IMR-90 (cell line): ENCODE data around the gene NDOR1. TPM values are rescaled to one million over a fixed set of nuclear protein-coding genes. Genes with fewer than 3 reads are reported as not detected.

Experiments used
- ATAC-seq: fragments of 200-7000 bp; cut with Tn5 transposase; 2 replicates; pipeline ENCODE4 v1.9.1; 2020; ENCODE audit warnings: low read depth, mild to moderate bottlenecking, moderate library complexity
- BruUV-seq: library from RNA; stranded (reverse); fragments of 400-500 nt; replicated peaks from 2 replicates; lab custom pipeline; 2021; lab: Mats Ljungman, UMichigan
- CTCF ChIA-PET: fragments of 300-600 bp; formaldehyde crosslinking; extraction: SDS; loops from one replicate; lab custom pipeline; 2021; ENCODE audit warnings: antibody characterized with exemption; lab: Yijun Ruan, JAX
- POLR2A ChIA-PET: fragments of 300-600 bp; sonication (Branson Sonifier 250); formaldehyde crosslinking; loops from one replicate; lab custom pipeline; 2022; ENCODE audit warnings: antibody characterized with exemption; ENCODE audit not compliant: unreplicated experiment; lab: Charles Lee
- DNase-seq: peaks from one replicate; pipeline ENCODE4 v3.0.0; 2013
- H2AFZ ChIP-seq: replicated peaks from 2 replicates; pipeline ENCODE3; 2013; ENCODE audit warnings: low read length, mild to moderate bottlenecking; ENCODE audit not compliant: poor library complexity
- H2AK5ac ChIP-seq: 2 replicates; pipeline ENCODE4 v1.6.1; 2013; ENCODE audit warnings: low read depth, low read length, inconsistent platforms
- H2AK9ac ChIP-seq: replicated peaks from 2 replicates; pipeline ENCODE3; 2013; ENCODE audit warnings: mild to moderate bottlenecking, low read depth, low read length, moderate library complexity; ENCODE audit not compliant: poor library complexity
- H2BK120ac ChIP-seq: 2 replicates; pipeline ENCODE4 v1.6.1; 2013; ENCODE audit warnings: low read depth, low read length, inconsistent platforms
- H2BK15ac ChIP-seq: 3 replicates; pipeline ENCODE4 v1.6.1; 2013; ENCODE audit warnings: low read depth, low read length, inconsistent platforms
- H2BK20ac ChIP-seq: 2 replicates; pipeline ENCODE4 v1.6.1; 2013; ENCODE audit warnings: low read depth, mild to moderate bottlenecking, inconsistent platforms, low read length, moderate library complexity
- H2BK5ac ChIP-seq: 2 replicates; pipeline ENCODE4 v1.6.1; 2013; ENCODE audit warnings: mild to moderate bottlenecking, low read depth, low read length, inconsistent platforms; ENCODE audit not compliant: poor library complexity, severe bottlenecking
- H3K14ac ChIP-seq: replicated peaks from 2 replicates; pipeline ENCODE4 v1.6.1; 2013; ENCODE audit warnings: low read depth, low read length, inconsistent platforms
- H3K18ac ChIP-seq: 2 replicates; pipeline ENCODE4 v1.6.1; 2013; ENCODE audit warnings: low read depth, low read length, control low read depth
- H3K23ac ChIP-seq: 2 replicates; pipeline ENCODE4 v1.6.1; 2013; ENCODE audit warnings: low read depth, low read length, inconsistent platforms
- H3K27ac ChIP-seq: 2 replicates; pipeline ENCODE4 v1.5.1; 2013; ENCODE audit warnings: mild to moderate bottlenecking, control low read depth, low read length; ENCODE audit not compliant: insufficient read depth
- H3K27me3 ChIP-seq: 2 replicates; pipeline ENCODE4 v1.6.1; 2013; ENCODE audit warnings: low read length; ENCODE audit not compliant: control insufficient read depth, insufficient read depth
- H3K36me3 ChIP-seq: 2 replicates; pipeline ENCODE4 v1.6.1; 2013; ENCODE audit warnings: low read length, mixed read lengths; ENCODE audit not compliant: control insufficient read depth, insufficient read depth
- H3K4ac ChIP-seq: 2 replicates; pipeline ENCODE4 v1.6.1; 2013; ENCODE audit warnings: low read depth, low read length, inconsistent platforms
- H3K4me1 ChIP-seq: 2 replicates; pipeline ENCODE4 v1.6.1; 2013; ENCODE audit warnings: low read length, mixed read lengths; ENCODE audit not compliant: control insufficient read depth, insufficient read depth
- H3K4me2 ChIP-seq: 2 replicates; pipeline ENCODE4 v1.6.1; 2013; ENCODE audit warnings: low read depth, mild to moderate bottlenecking, control low read depth, low read length, moderate library complexity
- H3K4me3 ChIP-seq: 2 replicates; pipeline ENCODE4 v1.5.1; 2013; ENCODE audit warnings: low read depth, mild to moderate bottlenecking, control low read depth, low read length, moderate library complexity; ENCODE audit not compliant: insufficient read depth
- H3K56ac ChIP-seq: 2 replicates; pipeline ENCODE4 v1.6.1; 2013; ENCODE audit warnings: low read length, inconsistent platforms; ENCODE audit not compliant: insufficient read depth; ENCODE audit errors: extremely low read depth
- H3K79me1 ChIP-seq, 2 experiments: 2 replicates each; pipeline ENCODE4 v1.6.1; 2013; ENCODE audit warnings: low read length in 2 of 2, inconsistent platforms in 1 of 2, low read depth in 1 of 2
- H3K9ac ChIP-seq: 2 replicates; pipeline ENCODE4 v1.6.1; 2013; ENCODE audit warnings: low read depth, low read length, control low read depth
- H3K9me1 ChIP-seq: 2 replicates; pipeline ENCODE4 v1.6.1; 2013; ENCODE audit warnings: low read length, inconsistent platforms; ENCODE audit not compliant: insufficient read depth
- H3K9me3 ChIP-seq: 2 replicates; pipeline ENCODE4 v1.6.1; 2013; ENCODE audit warnings: low read length; ENCODE audit not compliant: control insufficient read depth, insufficient read depth
- H4K20me1 ChIP-seq: 2 replicates; pipeline ENCODE4 v1.6.1; 2013; ENCODE audit warnings: low read length, inconsistent platforms; ENCODE audit not compliant: insufficient read depth
- H4K5ac ChIP-seq: 2 replicates; pipeline ENCODE4 v1.6.1; 2013; ENCODE audit warnings: mild to moderate bottlenecking, low read depth, low read length, control low read depth
- H4K8ac ChIP-seq, 2 experiments: 2 replicates each; pipeline ENCODE4 v1.6.1; 2013; ENCODE audit warnings: low read depth in 2 of 2, low read length in 2 of 2, control low read depth in 1 of 2, inconsistent platforms in 1 of 2
- H4K91ac ChIP-seq: 2 replicates; pipeline ENCODE4 v1.6.1; 2013; ENCODE audit warnings: low read depth, low read length, inconsistent platforms; ENCODE audit not compliant: insufficient read depth
- CEBPB ChIP-seq: IDR thresholded peaks from 2 replicates; pipeline ENCODE4 v1.6.1; 2012; ENCODE audit warnings: low read depth, low read length, improper control_type of control experiment
- RAD21 ChIP-seq: IDR thresholded peaks from 2 replicates; pipeline ENCODE4 v1.6.1; 2012; ENCODE audit warnings: low read length, improper control_type of control experiment
- WGBS, 2 experiments: methylation state at CpG; one replicate each; pipeline versions ENCODE4 v1.1.5 to v1.1.7; 2013; ENCODE audit warnings: missing lambda C conversion rate in 2 of 2; ENCODE audit not compliant: insufficient read length in 1 of 2; ENCODE audit errors: extremely low coverage in 2 of 2; 5-methylcytosine and 5-hydroxymethylcytosine counted together
- dilution Hi-C: fragments of 300-500 bp; cut with HindIII; formaldehyde crosslinking; loops from one replicate; pipeline ENCODE4 v1.14.3; 2018; ENCODE audit warnings: low sequenced_read_pairs; ENCODE audit not compliant: unreplicated experiment
- in situ Hi-C: fragments of 300-500 bp; cut with MboI; formaldehyde crosslinking; loops from 3 replicates; pipeline ENCODE4 v1.14.3; 2019; ENCODE audit warnings: low sequenced_read_pairs, inconsistent platforms, mixed read lengths
- intact Hi-C: fragments of 100-400 bp; cut with micrococcal nuclease; formaldehyde crosslinking; loops from 2 replicates; pipeline ENCODE4 v1.10.0; 2022
- polyA plus RNA-seq, 3 experiments: library from polyadenylated mRNA; depleted of rRNA; stranded (reverse); fragments of >200 nt; gene quantifications; 2 replicates each; pipeline ENCODE4 v1.2.3, GENCODE V29; 2012; ENCODE audit warnings: low replicate concordance in 1 of 3
- total RNA-seq: library from RNA; depleted of rRNA; stranded (reverse); fragments of >200 nt; gene quantifications from 2 replicates; pipeline ENCODE4 v1.2.3, GENCODE V29; 2012

Gene NDOR1
- total and polyA plus RNA-seq, 2 of the 4 experiments (the other 2 are of a cell fraction), result 0.90 to 10.6 TPM

DNA sequence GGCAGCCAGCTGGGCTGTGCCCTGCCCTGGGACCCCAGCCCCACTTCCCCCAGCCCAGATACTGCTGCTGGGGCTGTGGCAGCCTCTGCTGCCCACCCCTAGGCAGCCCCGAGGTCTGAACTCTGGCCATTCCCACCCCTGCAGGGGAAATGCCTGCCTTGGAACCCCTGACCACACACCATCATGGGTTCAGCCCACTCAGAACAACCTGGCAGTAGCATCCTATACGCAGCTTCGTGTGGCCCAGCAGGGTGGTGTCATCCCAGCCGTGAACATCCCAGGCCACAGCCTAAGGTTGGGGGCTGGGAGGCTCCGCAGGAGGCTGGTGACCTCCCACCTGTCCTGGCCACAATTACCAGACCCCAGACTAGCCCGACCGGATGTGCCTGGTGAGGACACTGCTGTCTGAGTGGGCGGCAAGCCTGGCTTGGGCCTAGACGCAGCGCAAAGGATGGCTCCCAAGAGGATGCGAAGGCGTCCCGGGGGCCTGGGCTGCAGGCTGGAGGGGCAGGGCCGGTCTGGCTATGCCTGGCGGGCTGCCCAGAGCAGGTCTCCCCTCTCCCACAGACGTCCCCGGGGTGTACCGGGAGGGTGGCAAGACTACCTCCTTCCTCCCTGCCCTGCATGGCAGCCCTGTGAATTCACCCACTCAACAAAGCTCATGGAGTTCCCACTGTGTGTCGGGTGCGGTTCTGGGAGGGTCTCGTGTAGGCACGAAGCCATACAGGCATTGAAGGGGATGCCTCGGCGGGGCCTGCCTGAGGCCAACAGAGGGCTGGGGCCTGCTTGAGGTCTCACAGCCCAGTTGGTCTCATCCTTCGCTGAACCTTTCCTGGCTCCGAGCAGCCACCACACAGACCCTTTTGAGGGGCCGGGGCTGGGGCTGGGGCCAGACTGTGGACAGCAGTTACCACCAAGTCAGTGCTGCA, 23.7 kb downstream of the NDOR1 start:
- H2AK5ac ChIP-seq, result no peak overlapping the region
- H2BK5ac ChIP-seq, result no peak overlapping the region
- no peak overlapping the region for H2AFZ ChIP-seq
- H3K4me2 ChIP-seq, result no peak overlapping the region
- dilution Hi-C loops, result no loop called here
- CTCF ChIA-PET, result no interaction called here
- H2BK15ac ChIP-seq, result no peak overlapping the region
- no peak overlapping the region for H3K27ac ChIP-seq
- H3K27me3 ChIP-seq, result peaks cover 1% of the 10 kb centered on the region; the same call in 1 of the 2 replicates
- intact Hi-C loops, result no loop called here
- no peak overlapping the region for H2BK120ac ChIP-seq
- H2BK20ac ChIP-seq, result no peak overlapping the region
- POLR2A ChIA-PET, result interaction anchor here (0.7 kb wide), 1 partner anchor 113 kb away, joined by 12 read pairs; no protein-coding TSS in a partner anchor
- H4K8ac ChIP-seq, result no peak overlapping the region
- no peak overlapping the region for H3K23ac ChIP-seq
- TF ChIP-seq RAD21, result no peak
- TF ChIP-seq CEBPB, result no peak
- WGBS, 2 experiments, result 73% methylated on average over 3 of the region's 27 CpGs; no CpG with 5 or more reads in 1 of the 2 experiments
- H3K4me1 ChIP-seq, result peaks cover 2% of the 10 kb centered on the region; the same call in 1 of the 2 replicates
- DNase-seq, result no peak
- no peaks in the 10 kb centered on the region for H3K79me1 ChIP-seq
- no peaks in the 10 kb centered on the region for H4K20me1 ChIP-seq
- no peaks in the 10 kb centered on the region for H3K9me3 ChIP-seq
- no peak overlapping the region for H3K4ac ChIP-seq
- no peaks in the 10 kb centered on the region for H3K9me1 ChIP-seq
- H3K56ac ChIP-seq, result no peak overlapping the region
- no peak overlapping the region for H3K18ac ChIP-seq
- H3K9ac ChIP-seq, result no peak overlapping the region
- H3K14ac ChIP-seq, result no peak overlapping the region
- H3K36me3 ChIP-seq, result no peaks in the 10 kb centered on the region
- BruUV-seq, result no TSS peak
- in situ Hi-C loops, result loop anchor here (5.0 kb wide), 1 partner anchor 107 kb away; no protein-coding TSS in a partner anchor
- H3K4me3 ChIP-seq, result no peak overlapping the region
- no peak for ATAC-seq
- no peak overlapping the region for H4K91ac ChIP-seq
- H4K5ac ChIP-seq, result no peak overlapping the region
- no peak overlapping the region for H2AK9ac ChIP-seq
